SK-N-MC (cell line): Measurements from ENCODE around the gene CDK8.

ENCODE experiments used
- DNase-seq: peaks from one replicate; pipeline ENCODE4 v3.0.0-alpha.2; 2011; ENCODE audit warnings: low read depth, low spot score
- H3K27ac ChIP-seq: fragments of 200-600 bp; sonication (generic); 2 replicates; pipeline ENCODE4 v1.5.1; 2016; ENCODE audit warnings: mixed run types
- H3K36me3 ChIP-seq: fragments of 200-600 bp; sonication (generic); 2 replicates; pipeline ENCODE4 v1.6.1; 2017; ENCODE audit warnings: antibody characterized with exemption, low read length, mixed read lengths; ENCODE audit not compliant: insufficient read depth
- H3K4me3 ChIP-seq: fragments of 200-600 bp; sonication (generic); 2 replicates; pipeline ENCODE4 v1.5.1; 2016
- H3K9ac ChIP-seq: fragments of 200-600 bp; sonication (generic); 2 replicates; pipeline ENCODE4 v1.8.0; 2017; ENCODE audit warnings: mixed run types, mixed read lengths; ENCODE audit not compliant: insufficient read length
- H3K9me3 ChIP-seq: fragments of 200-600 bp; sonication (generic); 2 replicates; pipeline ENCODE4 v1.6.1; 2017; ENCODE audit warnings: low read depth, mild to moderate bottlenecking, antibody characterized with exemption, low read length, moderate library complexity, mixed read lengths
- EZH2 ChIP-seq: fragments of 200-600 bp; sonication (generic); IDR thresholded peaks from one replicate; pipeline ENCODE4 v1.6.1; 2017; ENCODE audit warnings: antibody characterized with exemption
- FOXP2 ChIP-seq: optimal IDR thresholded peaks from 2 replicates; pipeline ENCODE3; 2011; ENCODE audit warnings: mild to moderate bottlenecking, moderate library complexity; ENCODE audit not compliant: insufficient read depth; ENCODE audit errors: extremely low read length, control extremely low read depth
- POLR2AphosphoS5 ChIP-seq: IDR thresholded peaks from 2 replicates; pipeline ENCODE4 v1.6.1; 2012; ENCODE audit warnings: mild to moderate bottlenecking, low read depth, low read length, borderline replicate concordance

The CDK8 gene

DNA sequence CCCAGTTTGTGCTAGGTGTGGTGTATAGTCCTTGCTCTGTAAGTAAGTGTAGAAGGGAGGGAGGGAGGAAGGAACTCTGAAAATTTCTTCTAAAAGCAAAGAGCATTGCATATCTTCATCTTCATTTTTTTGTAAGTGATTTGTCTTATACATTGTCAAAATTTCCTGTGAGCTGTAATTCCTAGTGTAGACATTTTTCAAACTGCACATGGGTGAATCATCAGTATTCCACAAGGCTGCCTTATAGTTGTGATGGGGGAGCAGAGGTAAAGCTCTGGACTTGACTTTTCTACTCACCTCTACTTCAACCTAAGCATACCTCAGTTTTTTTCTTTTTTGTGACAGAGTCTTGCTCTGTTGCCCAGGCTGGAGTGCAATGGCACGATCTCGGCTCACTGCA is 86.9 kb downstream of the CDK8 start:
- DNase-seq, result no peak
- H3K4me3 ChIP-seq, result no peak overlapping the region
- H3K9me3 ChIP-seq, result no peaks in the 10 kb centered on the region
- H3K36me3 ChIP-seq, result no peaks in the 10 kb centered on the region
- TF ChIP-seq FOXP2 (no peak), POLR2AphosphoS5 (no peak), EZH2 (no peak)
- no peak overlapping the region for H3K9ac ChIP-seq
- no peak overlapping the region for H3K27ac ChIP-seq

- TF ChIP-seq EZH2 (no peak), POLR2AphosphoS5 (no peak), FOXP2 (no peak)
- H3K9me3 ChIP-seq, result no peaks in the 10 kb centered on the region
- no peaks in the 10 kb centered on the region for H3K36me3 ChIP-seq
- H3K27ac ChIP-seq, result no peak overlapping the region
- no peak for DNase-seq
- H3K4me3 ChIP-seq, result no peak overlapping the region
- H3K9ac ChIP-seq, result no peak overlapping the region
These were observed 89.0 kb downstream of the CDK8 start for GRCh38 chr13:26342898-26343297.

- no peak overlapping the region for H3K9ac ChIP-seq
- H3K4me3 ChIP-seq, result no peak overlapping the region
- no peak for DNase-seq
- H3K27ac ChIP-seq, result no peak overlapping the region
- H3K36me3 ChIP-seq, result no peaks in the 10 kb centered on the region
- no peak for TF ChIP-seq EZH2
- no peaks in the 10 kb centered on the region for H3K9me3 ChIP-seq
These were observed 89.9 kb downstream of the CDK8 start for GRCh38 chr13:26343816-26344215.

- Histone ChIP-seq H3K4me3 (no peak overlapping the region), H3K36me3 (no peaks in the 10 kb centered on the region)
- TF ChIP-seq POLR2AphosphoS5 (no peak), EZH2 (no peak), FOXP2 (no peak)
These were observed 91.1 kb downstream of the CDK8 start for GRCh38 chr13:26344980-26345379.

GRCh38 chr13:26348966-26349365 is 95.0 kb downstream of the CDK8 start:
- Histone ChIP-seq H3K36me3 (no peaks in the 10 kb centered on the region), H3K9ac (no peak overlapping the region), H3K27ac (no peak overlapping the region), H3K4me3 (no peak overlapping the region), H3K9me3 (no peaks in the 10 kb centered on the region)
- no peak for DNase-seq
- TF ChIP-seq EZH2 (no peak), POLR2AphosphoS5 (no peak), FOXP2 (no peak)

More at GRCh38 chr13:26344980-26345379, 91.1 kb downstream of the CDK8 start:
- Histone ChIP-seq H3K9ac (no peak overlapping the region), H3K27ac (no peak overlapping the region), H3K9me3 (no peaks in the 10 kb centered on the region)
- DNase-seq, result no peak

- Histone ChIP-seq H3K36me3 (no peaks in the 10 kb centered on the region), H3K9me3 (no peaks in the 10 kb centered on the region), H3K27ac (no peak overlapping the region), H3K9ac (no peak overlapping the region), H3K4me3 (no peak overlapping the region)
- DNase-seq, result no peak
- TF ChIP-seq EZH2, result no peak
- TF ChIP-seq FOXP2, result no peak
- TF ChIP-seq POLR2AphosphoS5, result no peak
These were observed 108.3 kb downstream of the CDK8 start for GRCh38 chr13:26362261-26362660.

DNA sequence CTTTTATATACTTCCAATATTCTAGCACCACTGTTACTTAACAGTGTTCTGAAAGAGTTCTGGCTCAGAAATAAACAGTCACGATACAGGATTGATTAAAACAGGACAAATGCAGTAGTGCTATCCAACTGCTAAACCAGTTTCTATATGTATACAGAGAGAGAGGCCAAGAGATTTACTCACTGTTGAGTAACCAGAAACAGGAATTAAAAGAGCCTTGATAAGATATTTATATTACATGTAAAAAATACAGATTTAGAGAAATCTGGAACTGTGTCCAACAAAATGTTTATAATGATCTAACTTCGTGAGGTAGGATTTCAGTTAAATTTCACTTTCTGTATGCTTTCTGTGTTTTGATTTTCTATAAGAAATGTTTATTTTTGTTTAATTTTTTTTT is 116.6 kb downstream of the CDK8 start:
- TF ChIP-seq POLR2AphosphoS5 (no peak), EZH2 (no peak), FOXP2 (no peak)
- no peak overlapping the region for H3K27ac ChIP-seq
- no peak for DNase-seq
- no peak overlapping the region for H3K9ac ChIP-seq
- no peak overlapping the region for H3K4me3 ChIP-seq
- H3K36me3 ChIP-seq, result no peaks in the 10 kb centered on the region
- no peaks in the 10 kb centered on the region for H3K9me3 ChIP-seq

DNA sequence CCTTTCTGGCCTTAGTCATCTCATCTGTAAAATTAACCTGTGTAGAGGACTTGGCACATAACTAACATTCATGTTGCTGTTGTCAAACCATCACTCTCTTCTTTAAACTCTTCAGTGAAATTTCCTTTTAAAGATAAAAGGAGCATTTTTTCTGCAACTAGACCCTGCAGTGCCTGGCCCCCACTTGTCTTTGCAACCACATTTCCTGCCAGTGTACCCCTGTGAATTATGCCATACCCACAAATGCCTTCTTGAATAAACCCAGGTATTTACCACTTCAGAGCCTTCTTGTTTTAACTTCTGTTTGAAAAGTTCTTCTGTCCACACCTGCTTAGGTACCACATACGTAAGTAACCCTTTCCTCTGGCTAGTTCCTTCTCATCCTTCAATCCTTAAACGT is 118.8 kb downstream of the CDK8 start:
- Histone ChIP-seq H3K9me3 (no peaks in the 10 kb centered on the region), H3K27ac (no peak overlapping the region), H3K4me3 (no peak overlapping the region), H3K36me3 (no peaks in the 10 kb centered on the region), H3K9ac (no peak overlapping the region)
- DNase-seq, result no peak
- TF ChIP-seq FOXP2, result no peak
- TF ChIP-seq POLR2AphosphoS5, result no peak
- TF ChIP-seq EZH2, result no peak

GRCh38 chr13:26376430-26376829 is 122.5 kb downstream of the CDK8 start:
- no peaks in the 10 kb centered on the region for H3K36me3 ChIP-seq
- H3K9ac ChIP-seq, result no peak overlapping the region
- no peak for DNase-seq
- no peaks in the 10 kb centered on the region for H3K9me3 ChIP-seq
- H3K27ac ChIP-seq, result no peak overlapping the region
- H3K4me3 ChIP-seq, result no peak overlapping the region
- TF ChIP-seq FOXP2, result no peak
- TF ChIP-seq POLR2AphosphoS5, result no peak
- TF ChIP-seq EZH2, result no peak
